NCI-H128 (cell line): ENCODE measurements around the gene RALGPS1.

Source experiments
- DNase-seq: peaks from one replicate; lab custom pipeline; 2025; ENCODE audit not compliant: unreplicated experiment; lab: John Stamatoyannopoulos, UW

RALGPS1 gene

GRCh38 chr9:126953041-126953809 is 38.6 kb downstream of the RALGPS1 start:
- no peak for DNase-seq

- no peak for DNase-seq
Observed at GRCh38 chr9:126955811-126956210, 41.2 kb downstream of the RALGPS1 start.

GRCh38 chr9:126956917-126957686 is 42.5 kb downstream of the RALGPS1 start:
- no peak for DNase-seq

GRCh38 chr9:126957687-126958053 is 43.1 kb downstream of the RALGPS1 start:
- DNase-seq = no peak

- no peak for DNase-seq
Observed at GRCh38 chr9:126959336-126959735, 44.8 kb downstream of the RALGPS1 start.

GRCh38 chr9:126959917-126960316 is 45.3 kb downstream of the RALGPS1 start:
- DNase-seq = no peak

GRCh38 chr9:126962336-126962735 is 47.8 kb downstream of the RALGPS1 start:
- DNase-seq = no peak

GRCh38 chr9:126965077-126965476 is 50.5 kb downstream of the RALGPS1 start:
- DNase-seq = no peak

GRCh38 chr9:126965541-126966428 is 51.2 kb downstream of the RALGPS1 start:
- DNase-seq = no peak

GRCh38 chr9:126971261-126971660 is 56.7 kb downstream of the RALGPS1 start:
- no peak for DNase-seq

GRCh38 chr9:126973651-126974529 is 59.3 kb downstream of the RALGPS1 start:
- DNase-seq = no peak

GRCh38 chr9:126974594-126974993 is 60.0 kb downstream of the RALGPS1 start:
- DNase-seq = no peak

GRCh38 chr9:126975327-126976220 is 61.0 kb downstream of the RALGPS1 start:
- DNase-seq = no peak

GRCh38 chr9:126979461-126979860 is 64.9 kb downstream of the RALGPS1 start:
- DNase-seq = no peak

- no peak for DNase-seq
Observed at GRCh38 chr9:126980231-126980630, 65.6 kb downstream of the RALGPS1 start.

GRCh38 chr9:126981218-126981617 is 66.6 kb downstream of the RALGPS1 start:
- DNase-seq = no peak

GRCh38 chr9:126982215-126983002 is 67.8 kb downstream of the RALGPS1 start:
- no peak for DNase-seq

GRCh38 chr9:126983767-126984166 is 69.2 kb downstream of the RALGPS1 start:
- DNase-seq = no peak

GRCh38 chr9:126984969-126985368 is 70.4 kb downstream of the RALGPS1 start:
- no peak for DNase-seq
